ENCODE results near the gene PCDHGB4.
A peak's percentile ranks its signal among the peaks of the same experiment; 100 is the strongest.
"Not testable (repeated sequence)": the region's sequence is repeated elsewhere in the genome, so short reads cannot be mapped to it uniquely, and the experiment has no call there.

The PCDHGB4 gene

DNA sequence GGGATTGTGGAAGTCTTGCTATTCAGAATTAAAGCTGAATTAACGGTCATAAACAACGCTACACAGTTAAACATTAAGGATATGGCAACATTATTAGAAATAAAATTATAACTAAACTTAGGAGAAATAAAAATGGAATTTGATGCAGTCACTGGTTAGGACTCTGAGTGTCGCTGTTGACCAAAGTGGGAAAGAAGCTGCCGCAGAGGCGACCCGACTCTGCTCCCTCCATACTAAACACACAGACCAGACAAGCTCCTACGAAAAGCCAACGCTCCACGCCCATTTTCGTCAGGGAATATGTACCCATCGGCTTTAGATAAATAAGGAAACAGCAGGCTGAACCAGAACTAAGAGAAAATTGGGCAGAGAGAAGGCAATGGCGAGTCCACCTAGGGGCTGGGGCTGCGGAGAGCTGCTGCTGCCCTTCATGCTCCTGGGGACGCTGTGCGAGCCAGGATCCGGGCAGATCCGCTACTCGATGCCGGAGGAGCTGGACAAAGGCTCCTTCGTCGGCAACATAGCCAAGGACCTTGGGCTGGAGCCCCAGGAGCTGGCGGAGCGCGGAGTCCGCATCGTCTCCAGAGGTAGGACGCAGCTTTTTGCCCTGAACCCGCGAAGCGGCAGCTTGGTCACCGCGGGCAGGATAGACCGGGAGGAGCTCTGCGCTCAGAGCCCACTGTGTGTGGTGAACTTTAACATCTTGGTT, 23.4 kb upstream of the PCDHGB4 start, which contains the start of gene PCDHGA5:
Gene PCDHGA5 (plus strand): TSS at position 211 of the 709 bp plus-strand sequence. CDS start 169 bp downstream, at position 380.
- Histone ChIP-seq H3K27ac (ENCODE audit: low read depth, low read length) (no peak within 1 kb of the TSS), H3K9me3 (ENCODE audit: control insufficient read depth in 5 of 5, low read length in 5 of 5) (peaks cover 46 to 76% (median 68%) of the 10 kb centered on the region in 5 donors), H3K36me3 (ENCODE audit: control insufficient read depth in 5 of 5, insufficient read depth in 5 of 5, low read length in 5 of 5) (no peaks in the 10 kb centered on the region), H3K4me3 (ENCODE audit: low read depth in 1 of 5, low read length in 5 of 5) (peak within 1 kb of the TSS; percentile 46 to 61 (median 50)), H3K9ac (ENCODE audit: low read length in 5 of 5) (no peak within 1 kb of the TSS), H3K4me1 (ENCODE audit: control insufficient read depth in 5 of 5, insufficient read depth in 5 of 5, low read length in 5 of 5) (peaks cover 0 to 3% (median 0%) of the 10 kb centered on the region in 5 donors), H3K27me3 (ENCODE audit: control insufficient read depth in 5 of 5, insufficient read depth in 4 of 5, low read length in 5 of 5) (peaks cover 0 to 16% (median 11%) of the 10 kb centered on the region in 5 donors)

DNA sequence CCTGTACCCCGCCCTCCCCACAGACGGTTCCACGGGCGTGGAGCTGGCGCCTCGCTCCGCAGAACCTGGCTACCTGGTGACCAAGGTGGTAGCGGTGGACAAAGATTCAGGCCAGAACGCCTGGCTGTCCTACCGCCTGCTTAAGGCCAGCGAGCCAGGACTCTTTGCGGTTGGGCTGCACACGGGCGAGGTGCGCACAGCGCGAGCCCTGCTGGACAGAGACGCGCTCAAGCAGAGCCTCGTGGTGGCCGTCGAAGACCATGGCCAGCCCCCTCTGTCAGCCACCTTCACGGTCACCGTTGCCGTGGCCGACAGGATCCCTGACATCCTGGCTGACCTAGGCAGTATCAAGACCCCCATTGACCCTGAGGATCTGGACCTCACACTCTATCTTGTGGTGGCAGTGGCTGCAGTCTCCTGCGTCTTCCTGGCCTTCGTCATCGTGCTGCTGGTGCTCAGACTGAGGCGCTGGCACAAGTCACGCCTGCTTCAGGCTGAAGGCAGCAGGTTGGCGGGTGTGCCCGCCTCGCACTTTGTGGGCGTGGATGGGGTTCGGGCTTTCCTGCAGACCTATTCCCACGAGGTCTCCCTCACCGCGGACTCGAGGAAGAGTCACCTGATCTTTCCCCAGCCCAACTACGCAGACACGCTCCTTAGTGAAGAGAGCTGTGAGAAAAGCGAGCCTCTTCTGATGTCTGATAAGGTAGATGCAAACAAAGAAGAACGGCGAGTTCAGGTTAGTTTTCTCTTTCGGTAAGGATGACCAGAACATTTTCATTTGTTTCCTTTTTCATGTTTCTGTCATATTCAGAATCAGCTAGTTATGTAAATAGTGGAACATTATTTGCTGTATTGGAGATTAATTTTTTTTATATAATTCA, 21.2 kb upstream of the PCDHGB4 start:
- peaks cover 0 to 5% (median 0%) of the 10 kb centered on the region in 5 donors for H3K4me1 ChIP-seq (ENCODE audit: control insufficient read depth in 5 of 5, insufficient read depth in 5 of 5, low read length in 5 of 5)
- no peaks in the 10 kb centered on the region for H3K36me3 ChIP-seq (ENCODE audit: control insufficient read depth in 5 of 5, insufficient read depth in 5 of 5, low read length in 5 of 5)
- H3K27ac ChIP-seq (ENCODE audit: low read depth, low read length), result no peak overlapping the region
- H3K9ac ChIP-seq (ENCODE audit: low read length in 5 of 5), result no peak overlapping the region
- H3K27me3 ChIP-seq (ENCODE audit: control insufficient read depth in 5 of 5, insufficient read depth in 4 of 5, low read length in 5 of 5), result peaks cover 0 to 17% (median 11%) of the 10 kb centered on the region in 5 donors
- peak overlapping the region in 4 of 5 donors; percentile 13 to 61 (median 32) for H3K4me3 ChIP-seq (ENCODE audit: low read depth in 1 of 5, low read length in 5 of 5)
- H3K9me3 ChIP-seq (ENCODE audit: control insufficient read depth in 5 of 5, low read length in 5 of 5), result peaks cover 48 to 77% (median 67%) of the 10 kb centered on the region in 5 donors

DNA sequence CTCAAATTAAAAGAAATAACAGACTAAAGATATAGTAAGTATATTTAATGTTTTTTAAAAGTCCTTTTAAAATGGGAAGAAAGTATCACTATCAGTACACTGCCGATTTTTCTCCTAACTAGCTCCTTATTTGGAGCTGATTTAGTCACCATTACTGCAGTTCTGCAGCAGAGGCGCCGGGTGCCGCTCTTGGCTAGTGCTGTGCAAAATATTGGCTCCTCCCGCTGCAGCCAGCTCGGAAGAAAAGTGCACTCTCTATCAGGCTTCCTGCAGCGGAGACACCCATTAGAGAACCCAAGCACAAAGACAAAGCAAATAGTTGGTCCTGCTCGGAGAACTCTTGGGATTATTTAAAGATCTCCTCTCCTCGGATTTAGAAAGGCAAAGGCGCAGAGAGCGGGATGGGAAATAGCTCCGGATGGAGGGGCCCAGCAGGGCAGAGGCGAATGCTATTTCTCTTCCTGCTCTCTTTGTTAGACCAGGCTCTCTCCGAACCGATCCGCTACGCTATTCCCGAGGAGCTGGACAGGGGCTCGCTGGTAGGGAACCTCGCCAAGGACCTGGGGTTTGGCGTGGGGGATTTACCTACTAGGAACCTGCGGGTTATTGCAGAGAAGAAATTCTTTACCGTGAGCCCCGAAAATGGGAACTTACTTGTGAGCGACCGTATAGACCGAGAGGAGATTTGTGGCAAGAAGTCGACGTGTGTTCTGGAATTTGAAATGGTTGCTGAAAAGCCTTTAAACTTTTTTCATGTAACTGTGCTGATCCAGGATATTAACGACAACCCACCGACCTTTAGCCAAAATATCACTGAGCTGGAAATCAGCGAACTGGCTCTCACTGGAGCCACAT, 17.3 kb upstream of the PCDHGB4 start, which contains the start of gene PCDHGB3:
Gene PCDHGB3 (plus strand): TSS at position 249 of the 855 bp plus-strand sequence. CDS start 153 bp downstream, at position 402.
- Histone ChIP-seq H3K27me3 (ENCODE audit: control insufficient read depth in 5 of 5, insufficient read depth in 4 of 5, low read length in 5 of 5) (peaks cover 0 to 19% (median 16%) of the 10 kb centered on the region in 5 donors), H3K9me3 (ENCODE audit: control insufficient read depth in 5 of 5, low read length in 5 of 5) (peaks cover 52 to 77% (median 70%) of the 10 kb centered on the region in 5 donors), H3K9ac (ENCODE audit: low read length in 5 of 5) (no peak within 1 kb of the TSS), H3K4me1 (ENCODE audit: control insufficient read depth in 5 of 5, insufficient read depth in 5 of 5, low read length in 5 of 5) (peaks cover 0 to 5% (median 0%) of the 10 kb centered on the region in 5 donors), H3K4me3 (ENCODE audit: low read depth in 1 of 5, low read length in 5 of 5) (peak within 1 kb of the TSS; percentile 41 to 74 (median 54)), H3K27ac (ENCODE audit: low read depth, low read length) (no peak within 1 kb of the TSS), H3K36me3 (ENCODE audit: control insufficient read depth in 5 of 5, insufficient read depth in 5 of 5, low read length in 5 of 5) (no peaks in the 10 kb centered on the region)

DNA sequence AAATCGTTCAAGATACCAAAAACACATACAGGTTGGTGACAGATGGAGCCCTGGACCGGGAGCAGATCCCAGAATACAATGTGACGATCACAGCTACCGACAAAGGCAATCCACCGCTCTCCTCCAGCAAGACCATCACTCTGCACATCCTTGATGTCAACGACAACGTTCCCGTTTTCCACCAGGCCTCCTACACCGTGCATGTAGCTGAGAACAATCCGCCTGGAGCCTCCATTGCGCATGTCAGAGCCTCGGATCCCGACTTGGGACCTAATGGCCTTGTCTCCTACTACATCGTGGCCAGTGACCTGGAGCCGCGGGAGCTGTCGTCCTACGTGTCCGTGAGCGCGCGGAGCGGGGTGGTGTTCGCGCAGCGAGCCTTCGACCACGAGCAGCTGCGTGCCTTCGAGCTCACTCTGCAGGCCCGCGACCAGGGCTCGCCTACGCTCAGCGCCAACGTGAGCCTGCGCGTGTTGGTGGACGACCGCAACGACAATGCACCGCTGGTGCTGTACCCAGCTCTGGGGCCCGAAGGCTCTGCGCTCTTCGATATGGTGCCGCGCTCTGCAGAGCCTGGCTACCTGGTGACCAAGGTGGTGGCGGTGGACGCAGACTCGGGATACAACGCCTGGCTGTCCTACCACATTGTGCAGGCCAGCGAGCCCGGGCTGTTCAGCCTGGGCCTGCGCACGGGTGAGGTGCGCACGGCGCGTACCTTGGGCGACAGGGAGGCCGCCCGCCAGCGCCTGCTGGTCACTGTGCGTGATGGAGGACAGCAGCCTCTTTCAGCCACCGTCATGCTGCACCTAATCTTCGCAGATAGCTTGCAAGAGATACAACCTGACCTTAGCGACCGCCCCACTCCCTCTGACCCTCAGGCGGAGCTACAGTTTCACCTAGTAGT, 15.7 kb upstream of the PCDHGB4 start:
- peaks cover 48 to 76% (median 68%) of the 10 kb centered on the region in 5 donors for H3K9me3 ChIP-seq (ENCODE audit: control insufficient read depth in 5 of 5, low read length in 5 of 5)
- no peaks in the 10 kb centered on the region for H3K36me3 ChIP-seq (ENCODE audit: control insufficient read depth in 5 of 5, insufficient read depth in 5 of 5, low read length in 5 of 5)
- H3K4me1 ChIP-seq (ENCODE audit: control insufficient read depth in 5 of 5, insufficient read depth in 5 of 5, low read length in 5 of 5), result peaks cover 0 to 5% (median 0%) of the 10 kb centered on the region in 5 donors
- H3K27me3 ChIP-seq (ENCODE audit: control insufficient read depth in 5 of 5, insufficient read depth in 4 of 5, low read length in 5 of 5), result peaks cover 0 to 11% (median 9%) of the 10 kb centered on the region in 5 donors
- no peak overlapping the region for H3K27ac ChIP-seq (ENCODE audit: low read depth, low read length)
- H3K9ac ChIP-seq (ENCODE audit: low read length in 5 of 5), result no peak overlapping the region
- peak overlapping the region; percentile 32 to 58 (median 54) for H3K4me3 ChIP-seq (ENCODE audit: low read depth in 1 of 5, low read length in 5 of 5)

DNA sequence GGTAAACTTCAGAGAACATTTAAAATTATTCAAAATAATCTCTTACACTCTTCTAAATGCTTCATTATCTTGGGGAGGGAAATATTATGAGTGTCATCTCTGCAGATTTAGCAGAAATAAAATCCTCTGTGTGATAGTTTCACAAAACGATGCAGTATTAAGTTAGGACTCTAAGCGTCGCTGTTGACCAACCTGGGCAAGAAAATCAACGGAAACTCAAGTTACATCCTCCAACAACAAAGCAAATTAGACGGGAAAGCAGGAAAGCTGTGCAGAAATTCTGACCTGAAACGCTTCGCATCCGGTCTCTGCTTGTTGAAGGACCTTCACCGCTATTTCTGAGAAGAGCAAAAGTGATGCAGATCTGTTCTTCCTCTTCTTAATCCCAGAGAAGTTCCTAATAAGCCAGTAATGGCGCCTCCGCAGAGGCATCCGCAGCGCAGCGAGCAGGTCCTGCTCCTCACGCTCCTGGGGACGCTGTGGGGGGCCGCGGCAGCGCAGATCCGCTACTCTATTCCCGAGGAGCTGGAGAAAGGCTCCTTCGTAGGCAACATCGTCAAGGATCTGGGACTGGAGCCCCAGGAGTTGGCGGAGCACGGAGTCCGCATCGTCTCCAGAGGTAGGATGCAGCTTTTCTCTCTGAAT, 13.7 kb upstream of the PCDHGB4 start, which contains the start of gene PCDHGA6:
Gene PCDHGA6 (plus strand): TSS at position 219 of the 645 bp plus-strand sequence. CDS start 193 bp downstream, at position 412.
- Histone ChIP-seq H3K27ac (ENCODE audit: low read depth, low read length) (no peak within 1 kb of the TSS), H3K9me3 (ENCODE audit: control insufficient read depth in 5 of 5, low read length in 5 of 5) (peaks cover 53 to 80% (median 78%) of the 10 kb centered on the region in 5 donors), H3K4me1 (ENCODE audit: control insufficient read depth in 5 of 5, insufficient read depth in 5 of 5, low read length in 5 of 5) (peaks cover 0 to 5% (median 0%) of the 10 kb centered on the region in 5 donors), H3K36me3 (ENCODE audit: control insufficient read depth in 5 of 5, insufficient read depth in 5 of 5, low read length in 5 of 5) (no peaks in the 10 kb centered on the region), H3K27me3 (ENCODE audit: control insufficient read depth in 5 of 5, insufficient read depth in 4 of 5, low read length in 5 of 5) (peaks cover 0 to 11% (median 9%) of the 10 kb centered on the region in 5 donors), H3K4me3 (ENCODE audit: low read depth in 1 of 5, low read length in 5 of 5) (peak within 1 kb of the TSS; percentile 45 to 68 (median 59)), H3K9ac (ENCODE audit: low read length in 5 of 5) (no peak within 1 kb of the TSS)

DNA sequence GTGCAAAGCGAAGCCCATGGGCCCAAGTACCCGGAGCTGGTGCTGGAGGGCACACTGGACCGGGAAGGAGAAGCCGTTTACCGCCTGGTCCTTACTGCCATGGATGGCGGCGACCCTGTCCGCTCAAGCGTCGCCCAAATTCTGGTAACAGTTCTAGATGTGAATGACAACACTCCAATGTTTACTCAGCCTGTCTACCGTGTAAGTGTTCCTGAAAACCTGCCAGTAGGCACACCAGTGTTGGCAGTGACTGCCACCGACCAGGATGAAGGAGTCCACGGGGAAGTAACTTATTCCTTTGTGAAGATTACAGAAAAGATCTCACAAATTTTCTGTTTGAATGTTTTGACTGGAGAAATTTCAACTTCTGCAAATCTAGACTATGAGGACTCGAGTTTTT, 12.9 kb upstream of the PCDHGB4 start:
- peaks cover 53 to 82% (median 77%) of the 10 kb centered on the region in 5 donors for H3K9me3 ChIP-seq (ENCODE audit: control insufficient read depth in 5 of 5, low read length in 5 of 5)
- peak overlapping the region; percentile 45 to 68 (median 59) for H3K4me3 ChIP-seq (ENCODE audit: low read depth in 1 of 5, low read length in 5 of 5)
- peaks cover 0 to 5% (median 0%) of the 10 kb centered on the region in 5 donors for H3K4me1 ChIP-seq (ENCODE audit: control insufficient read depth in 5 of 5, insufficient read depth in 5 of 5, low read length in 5 of 5)
- H3K36me3 ChIP-seq (ENCODE audit: control insufficient read depth in 5 of 5, insufficient read depth in 5 of 5, low read length in 5 of 5), result no peaks in the 10 kb centered on the region
- no peak overlapping the region for H3K27ac ChIP-seq (ENCODE audit: low read depth, low read length)
- H3K9ac ChIP-seq (ENCODE audit: low read length in 5 of 5), result no peak overlapping the region
- peaks cover 0 to 11% (median 9%) of the 10 kb centered on the region in 5 donors for H3K27me3 ChIP-seq (ENCODE audit: control insufficient read depth in 5 of 5, insufficient read depth in 4 of 5, low read length in 5 of 5)

DNA sequence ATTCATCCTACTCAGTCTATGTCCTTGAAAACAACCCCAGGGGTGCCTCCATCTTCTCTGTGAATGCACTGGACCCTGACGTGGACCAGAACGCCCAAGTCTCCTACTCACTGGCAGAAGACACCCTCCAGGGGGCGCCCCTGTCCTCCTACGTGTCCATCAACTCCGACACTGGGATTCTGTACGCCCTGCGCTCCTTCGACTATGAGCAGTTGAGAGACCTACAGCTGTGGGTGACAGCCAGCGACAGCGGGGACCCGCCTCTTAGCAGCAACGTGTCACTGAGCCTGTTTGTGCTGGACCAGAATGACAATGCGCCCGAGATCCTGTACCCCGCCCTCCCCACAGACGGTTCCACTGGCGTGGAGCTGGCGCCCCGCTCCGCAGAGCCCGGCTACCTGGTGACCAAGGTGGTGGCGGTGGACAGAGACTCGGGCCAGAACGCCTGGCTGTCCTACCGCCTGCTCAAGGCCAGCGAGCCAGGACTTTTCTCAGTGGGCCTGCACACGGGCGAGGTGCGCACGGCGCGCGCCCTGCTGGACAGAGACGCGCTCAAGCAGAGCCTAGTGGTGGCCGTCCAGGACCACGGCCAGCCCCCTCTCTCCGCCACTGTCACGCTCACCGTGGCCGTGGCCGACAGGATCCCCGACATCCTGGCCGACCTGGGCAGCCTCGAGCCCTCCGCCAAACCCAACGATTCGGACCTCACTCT, 11.9 kb upstream of the PCDHGB4 start:
- Histone ChIP-seq H3K4me3 (ENCODE audit: low read depth in 1 of 5, low read length in 5 of 5) (peak overlapping the region; percentile 29 to 59 (median 49)), H3K9me3 (ENCODE audit: control insufficient read depth in 5 of 5, low read length in 5 of 5) (peaks cover 52 to 73% (median 70%) of the 10 kb centered on the region in 5 donors), H3K27me3 (ENCODE audit: control insufficient read depth in 5 of 5, insufficient read depth in 4 of 5, low read length in 5 of 5) (peaks cover 0 to 11% (median 9%) of the 10 kb centered on the region in 5 donors)
- H3K27ac ChIP-seq (ENCODE audit: low read depth, low read length); H3K36me3 ChIP-seq (ENCODE audit: control insufficient read depth in 5 of 5, insufficient read depth in 5 of 5, low read length in 5 of 5); H3K4me1 ChIP-seq (ENCODE audit: control insufficient read depth in 5 of 5, insufficient read depth in 5 of 5, low read length in 5 of 5); H3K9ac ChIP-seq (ENCODE audit: low read length in 5 of 5): not testable (repeated sequence)

Measured in subcutaneous abdominal adipose tissue (tissue), 5 donors.